Amniotic stem cell (primary cell): ENCODE results near the gene CABLES1.
"Not testable (repeated sequence)": the region's sequence is repeated elsewhere in the genome, so short reads cannot be mapped to it uniquely, and the experiment has no call there.

Source experiments
- DNase-seq: peaks from one replicate; lab custom pipeline; 2025; lab: John Stamatoyannopoulos, UW

Gene CABLES1

GRCh38 chr18:23266717-23267446 is 131.6 kb downstream of the CABLES1 start:
- no peak for DNase-seq

- DNase-seq = no peak
Measured at GRCh38 chr18:23267447-23267776, 132.1 kb downstream of the CABLES1 start.

DNA sequence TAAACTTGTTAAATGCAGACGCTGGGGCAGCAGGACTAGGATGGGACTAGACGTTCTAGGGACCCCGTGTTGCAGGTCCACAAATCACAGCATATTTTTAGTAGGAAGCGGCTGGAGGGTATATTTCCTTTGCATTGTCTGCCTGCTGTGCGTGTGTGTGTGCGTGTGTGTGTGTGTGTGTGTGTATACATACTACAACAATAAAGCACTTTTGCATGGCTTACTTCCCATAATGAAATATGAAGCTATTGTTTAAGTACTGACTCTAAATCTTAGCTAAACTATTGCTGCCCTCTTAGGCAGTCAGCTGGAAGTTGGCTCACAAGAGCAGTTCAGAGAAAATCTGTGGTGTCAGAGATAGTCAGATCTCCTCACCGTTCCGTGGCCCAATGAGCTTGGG is 133.4 kb downstream of the CABLES1 start:
- DNase-seq = no peak

DNA sequence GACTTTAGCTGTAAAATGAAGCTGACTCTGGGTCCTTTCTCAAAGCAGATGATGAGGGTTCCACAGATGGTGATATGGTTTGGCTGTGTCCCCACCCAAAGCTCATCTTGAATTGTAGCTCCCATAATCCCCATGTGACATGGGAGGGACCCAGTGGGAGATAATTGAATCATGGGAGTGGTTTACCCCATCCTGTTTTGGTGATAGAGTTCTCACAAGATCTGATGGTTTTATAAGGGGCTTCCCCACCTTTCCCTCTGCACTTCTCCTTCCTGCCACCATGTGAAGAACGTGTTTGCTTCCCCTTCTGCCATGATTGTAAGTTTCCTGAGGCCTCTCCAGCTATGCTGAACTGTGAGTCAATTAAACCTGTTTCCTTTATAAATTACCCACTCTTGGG is 133.8 kb downstream of the CABLES1 start:
- not testable (repeated sequence) for DNase-seq

- no peak for DNase-seq
Measured at GRCh38 chr18:23269928-23270327, 134.6 kb downstream of the CABLES1 start.

DNA sequence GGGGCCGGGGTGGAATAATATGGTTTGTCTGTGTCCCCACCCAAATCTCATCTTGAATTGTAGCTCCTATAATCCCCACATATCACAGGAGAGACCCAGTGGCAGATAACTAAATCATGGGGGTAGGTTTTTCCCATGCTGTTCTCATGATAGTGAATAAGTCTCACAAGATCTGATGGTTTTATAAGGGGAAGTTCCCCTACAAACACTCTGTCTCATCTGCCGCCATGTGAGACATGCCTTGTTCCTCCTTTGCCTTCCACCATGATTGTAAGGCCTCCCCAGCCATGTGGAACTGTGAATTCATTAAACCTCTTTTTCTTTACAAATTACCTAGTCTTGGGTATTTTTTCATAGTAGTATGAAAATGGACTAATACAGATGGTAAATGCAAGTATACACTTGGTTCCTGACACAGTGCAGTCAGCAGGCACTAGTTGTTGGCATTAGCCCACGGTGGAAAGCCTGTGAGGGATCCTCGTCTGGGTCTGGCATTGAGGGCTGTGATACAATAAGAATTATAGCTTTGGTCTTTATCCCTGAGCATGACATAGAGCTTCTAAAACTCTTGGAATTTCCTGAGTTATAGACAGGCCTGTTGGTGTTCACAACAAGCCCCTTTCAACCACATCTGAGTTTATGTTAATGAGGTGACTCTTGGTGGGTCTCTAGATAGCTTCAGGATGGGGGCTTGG is 135.8 kb downstream of the CABLES1 start:
- DNase-seq = no peak

- DNase-seq = no peak
Measured at GRCh38 chr18:23272498-23273232, 137.4 kb downstream of the CABLES1 start.

DNA sequence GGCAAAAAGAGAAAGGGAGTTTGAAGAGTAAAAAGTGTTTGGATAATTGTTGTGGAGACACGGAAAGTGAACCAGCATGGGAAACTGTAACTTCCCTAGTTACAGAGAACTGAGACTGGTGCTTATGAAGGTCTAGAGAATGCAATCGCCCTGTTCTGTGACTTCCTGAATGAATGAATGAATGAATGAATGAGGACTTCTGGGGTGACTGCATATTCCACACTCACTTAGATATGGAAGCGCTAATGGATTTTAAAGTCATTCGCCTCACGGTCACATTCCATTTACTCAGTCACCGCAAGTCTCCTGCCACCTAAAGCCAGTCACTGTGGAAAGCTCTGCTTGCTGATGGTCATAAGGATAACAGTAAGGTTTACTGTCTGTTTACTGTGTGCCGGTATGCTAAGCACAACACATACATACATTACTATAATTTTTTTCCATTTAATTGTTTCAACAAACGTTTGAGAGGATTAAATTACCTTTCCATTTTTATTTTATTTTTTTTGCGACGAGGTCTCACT is 138.2 kb downstream of the CABLES1 start:
- no peak for DNase-seq

GRCh38 chr18:23274638-23275482 is 139.6 kb downstream of the CABLES1 start:
- no peak for DNase-seq

DNA sequence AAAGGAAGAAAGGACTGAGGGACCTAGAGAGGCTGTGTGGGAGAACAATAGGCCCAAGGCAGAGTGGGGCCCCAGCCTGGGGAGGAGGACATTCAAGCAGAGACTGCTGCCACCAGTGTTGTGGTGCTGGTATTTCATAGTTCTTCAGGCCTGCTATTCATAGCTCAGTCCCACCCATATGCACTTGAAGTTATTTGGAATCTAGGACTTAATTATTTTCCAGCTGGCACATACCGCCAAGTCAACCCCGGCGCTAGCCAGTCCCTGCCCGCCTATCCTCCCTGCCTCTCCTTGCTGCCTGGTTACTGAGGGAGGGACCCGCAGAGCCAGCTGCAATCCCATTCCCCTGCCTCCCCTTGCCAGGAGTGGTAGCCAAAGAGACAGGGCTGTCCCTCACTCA is 141.2 kb downstream of the CABLES1 start:
- DNase-seq = no peak

GRCh38 chr18:23277399-23277798 is 142.1 kb downstream of the CABLES1 start:
- no peak for DNase-seq

DNA sequence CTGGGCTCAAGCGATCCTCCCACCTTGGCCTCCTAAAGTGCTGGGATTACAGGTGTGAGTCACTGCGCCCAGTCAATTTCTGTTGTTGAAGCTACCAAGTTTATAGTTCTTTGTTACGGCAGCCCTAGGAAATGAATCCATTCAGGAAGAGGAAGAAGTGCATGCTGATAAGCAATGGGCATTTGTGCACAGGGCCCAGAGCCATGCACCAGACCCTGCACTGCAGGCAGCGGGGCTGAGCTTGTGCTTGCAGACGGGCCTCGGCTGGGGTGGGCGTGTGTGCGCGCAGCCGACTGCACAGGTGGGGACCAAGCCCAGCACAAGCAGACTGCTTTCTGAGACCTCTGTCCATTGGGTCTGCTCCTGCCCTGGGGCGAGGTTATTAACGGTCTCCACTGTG is 144.6 kb downstream of the CABLES1 start:
- DNase-seq = no peak

DNA sequence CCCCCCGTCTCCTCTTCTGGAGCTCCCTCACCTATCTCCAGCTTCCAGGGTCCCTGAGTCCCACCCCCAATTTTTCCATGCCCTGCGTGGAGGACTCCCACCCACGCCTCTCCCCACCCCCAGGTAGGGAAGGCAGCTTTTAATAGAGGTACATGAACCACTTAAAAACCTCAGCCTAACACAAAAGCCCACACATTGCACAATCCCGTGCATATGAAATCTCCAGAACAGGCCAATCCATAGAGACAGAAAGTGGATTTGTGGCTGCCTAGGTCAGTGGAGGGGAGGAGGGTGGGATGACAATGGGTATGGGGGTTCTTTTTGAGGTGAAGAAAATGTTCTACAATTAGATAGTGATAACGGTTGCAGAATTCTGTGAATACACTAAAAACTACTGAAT is 145.6 kb downstream of the CABLES1 start:
- DNase-seq = no peak

GRCh38 chr18:23281626-23282436 is 146.5 kb downstream of the CABLES1 start:
- peak; percentile 86 for DNase-seq

DNA sequence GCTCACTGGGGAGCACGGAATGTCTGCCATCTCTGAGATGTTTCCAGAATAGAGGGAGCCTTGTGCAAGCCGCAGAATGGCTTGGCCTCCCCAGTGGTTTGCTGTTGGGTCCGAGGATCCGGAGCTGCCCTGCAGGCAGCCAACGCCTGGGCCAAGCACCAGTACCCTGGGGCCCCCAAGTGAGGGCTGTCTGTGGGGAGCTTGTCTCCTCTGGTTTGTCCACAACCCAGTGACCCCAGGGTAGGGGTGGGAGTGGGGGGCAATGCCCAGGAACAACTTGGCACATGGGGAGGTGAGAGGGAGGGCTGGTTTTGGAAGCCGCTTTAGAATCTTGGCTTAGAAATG is 147.1 kb downstream of the CABLES1 start:
- no peak for DNase-seq

DNA sequence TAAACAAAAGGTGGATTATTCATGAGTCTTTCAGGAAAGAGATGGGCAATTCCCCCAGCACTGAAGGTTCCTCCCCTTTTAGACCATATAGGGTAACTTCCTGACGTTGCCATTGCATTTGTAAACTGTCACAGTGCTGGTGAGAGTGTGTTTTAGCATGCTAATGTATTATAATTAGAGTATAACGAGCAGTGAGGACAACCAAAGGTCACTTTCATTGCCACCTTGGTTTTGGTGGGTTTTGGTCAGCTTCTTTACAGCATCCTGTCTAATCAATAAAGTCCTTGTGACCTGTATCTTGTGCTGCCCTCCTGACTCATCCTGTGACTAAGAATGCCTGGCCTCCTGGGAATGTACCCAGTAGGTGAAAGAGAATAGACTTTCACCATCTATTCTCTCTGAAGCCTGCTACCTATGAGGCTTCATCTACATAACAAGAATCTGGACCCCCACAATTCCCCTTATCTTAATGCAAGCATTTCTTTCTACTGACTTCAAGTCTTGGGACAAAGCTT is 148.7 kb downstream of the CABLES1 start:
- DNase-seq = no peak

GRCh38 chr18:23284629-23285028 is 149.3 kb downstream of the CABLES1 start:
- DNase-seq = no peak

DNA sequence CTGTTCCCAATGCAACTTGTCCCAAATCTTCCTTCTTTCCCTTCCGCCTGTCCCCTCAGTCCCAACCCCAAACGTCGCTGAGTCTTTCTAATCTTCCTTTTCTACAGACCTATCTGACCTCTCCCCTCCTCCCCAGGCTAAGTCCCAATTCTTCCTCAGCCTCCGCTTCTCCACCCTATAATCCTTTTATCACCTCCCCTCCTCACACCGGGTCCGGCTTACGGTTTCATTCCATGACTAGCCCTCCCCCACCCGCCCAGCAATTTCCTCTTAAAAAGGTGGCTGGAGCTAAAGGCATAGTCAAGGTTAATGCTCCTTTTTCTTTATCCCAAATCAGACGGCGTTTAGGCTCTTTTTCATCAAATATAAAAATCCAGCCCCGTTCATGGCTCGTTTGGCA is 150.3 kb downstream of the CABLES1 start:
- not testable (repeated sequence) for DNase-seq

- DNase-seq = no peak
Measured at GRCh38 chr18:23291456-23292205, 156.3 kb downstream of the CABLES1 start.

- no peak for DNase-seq
Measured at GRCh38 chr18:23300231-23300805, 165.0 kb downstream of the CABLES1 start.
